Mucosa of rectum (tissue), 2 donors: ENCODE data around the gene ATPAF1.
A peak's percentile ranks its signal among the peaks of the same experiment; 100 is the strongest.

ENCODE experiments used
- H3K27ac ChIP-seq, 2 donors: one replicate each; pipeline ENCODE4 v1.7.0; 2013; ENCODE audit warnings: inconsistent platforms in 2 of 2, low read depth in 2 of 2, low read length in 2 of 2
- H3K27me3 ChIP-seq, 2 donors: one replicate each; pipeline ENCODE4 v1.7.0; 2013; ENCODE audit warnings: low read length in 2 of 2; ENCODE audit not compliant: control insufficient read depth in 2 of 2, insufficient read depth in 2 of 2
- H3K36me3 ChIP-seq, 2 donors: one replicate each; pipeline ENCODE4 v1.7.0; 2013; ENCODE audit warnings: low read length in 2 of 2; ENCODE audit not compliant: control insufficient read depth in 2 of 2, insufficient read depth in 2 of 2
- H3K4me1 ChIP-seq, 2 donors: one replicate each; pipeline ENCODE4 v1.7.0; 2013; ENCODE audit warnings: low read length in 2 of 2, mild to moderate bottlenecking in 1 of 2; ENCODE audit not compliant: control insufficient read depth in 2 of 2, insufficient read depth in 2 of 2
- H3K4me3 ChIP-seq, 2 donors: one replicate each; pipeline ENCODE4 v1.7.0; 2013; ENCODE audit warnings: low read length in 2 of 2
- H3K9ac ChIP-seq, 2 donors: one replicate each; pipeline ENCODE4 v1.7.0; 2013; ENCODE audit warnings: low read length in 2 of 2, low read depth in 1 of 2, mild to moderate bottlenecking in 1 of 2
- H3K9me3 ChIP-seq, 2 donors: one replicate each; pipeline ENCODE4 v1.7.0; 2013; ENCODE audit warnings: low read length in 2 of 2; ENCODE audit not compliant: control insufficient read depth in 2 of 2
- donor health status: healthy.
- donor health status: Normal muscosa, but diverticular disease.

ATPAF1 gene

DNA sequence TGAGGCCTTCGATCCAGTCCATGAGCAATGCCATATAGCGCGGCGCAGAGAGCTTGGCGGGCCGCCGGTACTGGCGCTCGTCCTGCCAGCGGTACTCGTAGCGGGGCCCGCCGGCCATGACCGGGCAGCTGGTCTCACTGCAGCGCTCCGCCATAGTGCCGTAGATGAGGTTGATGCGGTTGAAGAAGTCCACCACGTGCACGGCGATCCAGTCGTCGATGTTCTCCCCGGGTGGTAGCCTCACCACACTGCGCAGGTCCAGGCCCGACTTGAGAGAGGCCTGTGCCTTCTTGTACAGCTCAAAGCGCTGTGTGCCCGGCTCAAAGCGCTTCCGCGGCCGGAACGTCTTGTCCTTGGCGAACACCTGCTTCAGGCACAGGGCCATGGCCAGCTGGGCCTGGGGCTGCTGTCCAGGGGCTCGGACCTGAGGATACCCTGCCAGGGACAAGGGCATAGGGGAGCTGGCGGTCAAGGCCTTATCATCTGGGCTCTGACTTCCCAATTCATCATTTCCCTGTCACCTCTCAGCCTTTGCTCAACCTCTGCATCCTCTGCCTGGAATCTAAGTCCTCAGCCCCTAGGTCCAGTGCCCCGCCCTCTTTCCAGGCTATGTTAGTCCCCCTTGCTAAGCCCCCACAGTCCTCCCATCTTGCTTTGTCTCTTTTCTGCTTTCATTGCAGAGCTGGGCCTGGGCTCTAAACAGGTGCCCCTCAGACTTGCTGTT is 55.1 kb downstream of the ATPAF1 start:
- Histone ChIP-seq H3K4me3 (peak overlapping the region in 1 of 2 donors; percentile 22), H3K36me3 (peaks cover 21 to 23% of the 10 kb centered on the region in 2 donors), H3K27ac (peak overlapping the region in 1 of 2 donors; percentile 38), H3K9ac (no peak overlapping the region), H3K9me3 (no peaks in the 10 kb centered on the region), H3K27me3 (no peaks in the 10 kb centered on the region), H3K4me1 (peaks cover 22 to 31% of the 10 kb centered on the region in 2 donors)

DNA sequence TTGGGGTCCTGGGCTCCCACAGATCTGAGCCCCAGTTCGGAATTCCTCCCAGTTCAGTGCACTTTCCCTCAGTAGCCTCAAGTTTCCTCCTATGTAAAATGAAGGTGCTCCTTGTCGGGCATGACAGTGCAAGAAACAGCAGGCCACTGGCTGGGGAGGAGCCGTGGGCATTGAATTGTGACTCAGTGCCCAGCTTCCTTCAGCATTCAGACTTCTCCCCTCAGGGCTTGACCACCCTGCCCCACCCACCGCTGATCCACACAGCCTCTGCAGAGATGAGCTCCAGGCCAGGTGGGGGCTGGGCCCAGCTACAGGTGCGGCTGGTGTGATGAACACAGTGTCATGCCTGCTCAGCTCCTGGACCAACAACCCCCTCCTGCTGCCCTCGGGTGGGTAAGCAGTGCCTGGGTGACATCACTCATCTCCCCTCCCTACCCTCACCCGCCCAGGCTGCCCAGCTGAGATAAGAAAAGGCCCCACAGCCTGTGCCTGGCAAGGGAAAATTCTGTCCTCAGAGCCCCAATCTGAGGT is 56.4 kb downstream of the ATPAF1 start:
- no peaks in the 10 kb centered on the region for H3K27me3 ChIP-seq
- H3K27ac ChIP-seq, result no peak overlapping the region
- peaks cover 23 to 27% of the 10 kb centered on the region in 2 donors for H3K36me3 ChIP-seq
- H3K4me1 ChIP-seq, result peaks cover 20 to 31% of the 10 kb centered on the region in 2 donors
- no peak overlapping the region for H3K4me3 ChIP-seq
- no peak overlapping the region for H3K9ac ChIP-seq
- H3K9me3 ChIP-seq, result no peaks in the 10 kb centered on the region

DNA sequence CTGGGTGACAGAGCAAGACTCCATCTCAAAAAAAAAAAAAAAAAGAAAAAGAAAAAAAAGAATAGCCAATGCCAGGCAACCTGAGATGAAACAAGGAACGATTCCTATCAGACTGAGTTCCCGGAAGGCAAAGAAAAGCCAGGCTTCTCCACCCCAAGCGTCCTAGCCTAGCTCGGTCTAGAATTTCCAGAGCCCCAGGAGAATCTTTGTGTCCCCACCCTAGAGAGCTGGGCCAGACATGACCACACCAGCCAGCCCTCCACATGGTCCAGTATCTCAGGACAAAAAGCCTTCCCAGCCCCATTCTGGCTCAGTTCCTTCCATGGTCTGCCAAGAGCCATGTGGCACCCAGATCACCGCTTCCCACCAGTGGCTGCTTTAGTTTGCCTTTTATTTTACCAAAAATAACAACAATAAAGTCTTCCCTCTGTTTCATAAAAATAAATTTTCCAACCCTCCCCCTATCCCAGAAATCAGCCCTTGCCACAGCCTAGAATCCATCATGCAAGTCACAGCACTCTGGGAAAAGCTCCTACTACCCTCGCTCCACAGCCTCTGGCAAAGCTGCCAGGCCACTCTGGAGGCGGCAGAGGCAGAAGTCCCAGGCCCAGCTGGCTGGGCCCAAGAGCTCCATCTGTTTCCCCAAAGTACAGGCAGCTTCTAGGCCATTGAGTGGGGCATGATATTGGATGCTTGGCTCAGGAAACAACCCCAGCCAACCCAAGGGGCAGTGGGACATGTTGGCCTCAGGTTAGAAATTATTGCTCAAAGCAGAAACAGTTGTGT is 60.6 kb downstream of the ATPAF1 start:
- Histone ChIP-seq H3K4me1 (peaks cover 12 to 17% of the 10 kb centered on the region in 2 donors), H3K9ac (no peak overlapping the region), H3K27ac (no peak overlapping the region)

DNA sequence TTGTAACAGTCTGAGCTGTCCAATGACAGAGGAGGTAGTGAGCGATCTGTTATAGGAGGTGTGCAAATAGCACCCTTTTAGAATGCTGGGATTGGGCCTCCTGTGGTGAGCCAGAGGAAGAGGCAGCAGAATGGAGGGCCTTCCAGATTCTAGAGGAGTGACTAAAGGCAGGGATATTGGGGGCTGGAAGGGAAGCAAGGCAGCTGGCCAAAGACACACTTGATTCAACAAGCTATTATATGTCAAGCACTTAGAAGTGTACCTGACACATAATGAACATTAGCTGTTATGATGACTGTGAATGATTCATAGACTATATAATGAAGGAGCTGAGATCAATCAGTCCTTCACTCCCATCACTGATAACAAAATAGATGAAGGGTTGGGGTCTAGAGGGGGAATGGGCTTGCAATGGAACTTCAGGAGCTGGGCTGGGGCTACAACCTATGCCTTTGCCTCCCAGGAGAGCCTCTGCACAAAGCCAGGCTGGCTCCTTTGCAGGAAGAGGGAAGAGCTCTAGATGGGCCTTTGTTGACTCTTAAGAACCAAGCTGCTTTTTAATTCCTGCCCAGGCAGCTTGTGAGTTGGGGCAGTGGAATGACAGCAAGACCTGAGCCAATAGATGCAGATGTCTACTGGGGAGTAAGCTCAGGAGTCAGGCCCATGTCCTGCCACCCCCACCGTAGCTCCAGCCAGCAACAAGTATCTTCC is 61.8 kb downstream of the ATPAF1 start:
- H3K4me1 ChIP-seq, result peaks cover 12 to 16% of the 10 kb centered on the region in 2 donors
- no peaks in the 10 kb centered on the region for H3K9me3 ChIP-seq
- peaks cover 23 to 25% of the 10 kb centered on the region in 2 donors for H3K36me3 ChIP-seq
- no peak overlapping the region for H3K9ac ChIP-seq
- H3K27me3 ChIP-seq, result no peaks in the 10 kb centered on the region
- no peak overlapping the region for H3K4me3 ChIP-seq
- no peak overlapping the region for H3K27ac ChIP-seq

More for the DNA sequence above, 60.6 kb downstream of the ATPAF1 start:
- Histone ChIP-seq H3K36me3 (peaks cover 23 to 25% of the 10 kb centered on the region in 2 donors), H3K4me3 (no peak overlapping the region), H3K9me3 (no peaks in the 10 kb centered on the region), H3K27me3 (no peaks in the 10 kb centered on the region)

DNA sequence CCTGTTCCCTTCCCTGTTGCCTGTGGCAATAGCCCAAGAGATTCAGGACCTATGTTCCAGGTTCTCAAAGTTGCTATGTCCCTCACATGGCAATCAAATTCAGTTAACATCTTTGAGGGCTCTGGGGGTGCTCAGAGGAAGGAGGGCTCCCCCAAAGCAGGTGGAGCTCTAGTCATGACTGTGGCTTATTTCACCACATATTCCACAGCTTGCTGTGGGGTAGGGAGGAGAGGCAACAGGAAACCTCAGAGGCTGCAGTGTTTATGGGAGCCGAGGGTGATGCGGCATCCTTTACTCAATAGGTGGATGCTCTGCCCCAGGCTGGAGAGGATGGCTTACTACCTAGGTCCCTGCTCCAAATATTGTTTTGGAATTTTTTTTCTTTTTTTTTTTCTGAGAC is 62.9 kb downstream of the ATPAF1 start:
- no peak overlapping the region for H3K27ac ChIP-seq

DNA sequence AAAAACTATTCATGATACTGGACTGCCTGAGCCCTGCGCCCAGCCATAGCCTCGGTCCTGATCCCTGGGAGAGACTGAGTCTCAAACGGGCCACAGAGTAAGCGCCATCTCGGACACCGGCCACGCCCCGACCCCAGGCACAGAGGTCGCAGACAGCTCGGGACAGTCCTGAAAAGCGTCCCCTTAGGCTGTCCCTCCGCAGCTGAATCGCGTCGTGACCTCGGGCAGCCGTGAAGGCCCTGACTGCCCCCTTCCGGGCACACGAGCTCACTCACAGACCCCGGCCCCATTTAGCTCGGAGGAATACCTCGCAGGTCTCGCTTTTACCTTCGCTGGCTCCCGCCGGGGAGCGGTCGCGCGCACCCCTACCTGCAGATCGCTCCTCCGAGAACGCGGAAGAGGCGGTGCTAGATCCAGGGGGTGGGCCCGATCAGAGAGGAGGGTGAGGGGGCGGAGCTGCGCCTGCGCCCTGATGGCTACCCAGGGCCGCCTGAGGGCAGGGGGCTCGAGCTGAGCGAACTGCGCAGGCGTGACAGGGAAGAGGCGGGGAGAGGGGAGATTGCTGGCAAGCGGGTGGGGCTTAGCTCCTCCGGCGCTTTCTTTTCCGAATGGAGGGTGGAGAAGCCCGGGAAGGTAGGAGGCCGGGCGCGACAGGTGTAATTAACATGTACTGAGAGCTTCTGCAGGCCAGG is 64.2 kb downstream of the ATPAF1 start, which contains the start of gene MKNK1:
TSS of gene MKNK1 (minus strand) at position 411 of the 692 bp plus-strand sequence. CDS start 20,941 bp downstream, outside the sequence.
- H3K4me3 ChIP-seq, result peak within 1 kb of the TSS; percentile 94 to 98
- no peaks in the 10 kb centered on the region for H3K27me3 ChIP-seq
- H3K4me1 ChIP-seq, result peaks cover 12 to 19% of the 10 kb centered on the region in 2 donors
- H3K9ac ChIP-seq, result peak within 1 kb of the TSS; percentile 94 to 98
- H3K27ac ChIP-seq, result peak within 1 kb of the TSS; percentile 82 to 84
- no peaks in the 10 kb centered on the region for H3K9me3 ChIP-seq
- H3K36me3 ChIP-seq, result peaks cover 11 to 13% of the 10 kb centered on the region in 2 donors

More for the DNA sequence above, 62.9 kb downstream of the ATPAF1 start:
- H3K27me3 ChIP-seq, result no peaks in the 10 kb centered on the region
- peaks cover 12 to 16% of the 10 kb centered on the region in 2 donors for H3K4me1 ChIP-seq
- no peak overlapping the region for H3K9ac ChIP-seq
- no peak overlapping the region for H3K4me3 ChIP-seq
- H3K36me3 ChIP-seq, result peaks cover 22 to 25% of the 10 kb centered on the region in 2 donors
- no peaks in the 10 kb centered on the region for H3K9me3 ChIP-seq

DNA sequence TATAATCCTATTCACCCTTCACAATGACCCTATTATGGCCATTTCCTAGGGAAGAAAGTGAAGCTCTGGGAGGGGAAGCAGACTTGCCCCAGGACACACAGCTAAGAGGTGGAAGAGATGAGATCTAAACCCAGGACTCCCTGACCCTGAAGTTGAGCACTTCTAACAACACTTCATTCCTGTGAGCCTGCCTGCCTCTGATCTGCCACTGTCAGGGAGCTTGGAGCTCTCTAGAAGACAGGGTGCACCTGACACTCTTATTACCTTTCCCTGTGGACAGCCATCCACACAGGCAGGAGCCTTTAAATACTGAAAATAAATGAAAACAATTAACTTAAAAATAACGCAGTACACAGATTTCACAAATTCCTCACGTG is 64.7 kb downstream of the ATPAF1 start:
- Histone ChIP-seq H3K27ac (peak overlapping the region in 1 of 2 donors; percentile 84), H3K36me3 (peaks cover 6 to 8% of the 10 kb centered on the region in 2 donors), H3K4me3 (peak overlapping the region; percentile 94 to 98), H3K9me3 (no peaks in the 10 kb centered on the region), H3K27me3 (no peaks in the 10 kb centered on the region), H3K4me1 (peaks cover 12 to 19% of the 10 kb centered on the region in 2 donors), H3K9ac (peak overlapping the region; percentile 94 to 98)

DNA sequence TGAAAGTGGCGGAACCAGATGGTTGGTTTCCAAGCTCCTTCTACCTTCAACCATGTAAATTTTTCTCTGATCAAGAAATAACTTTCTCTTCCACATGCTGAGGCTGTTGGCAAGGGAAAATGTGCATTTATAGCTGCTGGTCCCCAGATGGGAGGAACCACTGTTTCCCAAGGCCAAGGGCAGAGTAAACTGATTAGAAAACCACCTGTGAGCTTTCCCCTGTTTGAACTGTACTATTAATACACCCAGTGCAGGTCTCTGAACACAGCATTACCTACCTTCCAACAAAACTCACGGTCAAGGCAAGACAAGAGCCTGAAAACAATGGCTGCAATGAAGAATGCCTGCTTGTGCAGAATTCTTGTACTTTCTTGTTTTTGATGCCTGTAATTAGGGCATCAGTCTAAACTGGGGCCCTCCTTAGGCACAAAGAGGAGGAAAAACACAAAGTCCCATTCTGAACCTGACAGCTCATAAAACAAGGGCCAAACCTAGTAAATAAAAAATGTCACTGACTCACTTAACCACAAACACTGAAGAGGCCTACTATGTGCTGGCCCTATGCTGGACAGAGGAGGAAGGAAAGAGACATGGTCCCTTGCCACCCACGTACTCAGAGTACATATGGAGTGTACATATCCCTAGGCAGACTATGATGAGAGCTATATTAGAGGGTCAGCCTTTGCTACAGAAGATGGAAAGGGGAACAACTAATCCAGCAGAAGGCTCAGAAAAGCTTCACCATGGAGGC is 66.7 kb downstream of the ATPAF1 start:
- Histone ChIP-seq H3K4me1 (peaks cover 12 to 19% of the 10 kb centered on the region in 2 donors), H3K27me3 (no peaks in the 10 kb centered on the region), H3K9ac (no peak overlapping the region), H3K9me3 (no peaks in the 10 kb centered on the region), H3K27ac (no peak overlapping the region), H3K36me3 (peaks cover 0 to 4% of the 10 kb centered on the region in 2 donors), H3K4me3 (no peak overlapping the region)
